GM15510 (cell line): Measurements from ENCODE around the gene NAA10.
A peak's percentile ranks its signal among the peaks of the same experiment; 100 is the strongest.

Experiments used
- POLR2A ChIP-seq: IDR thresholded peaks from 3 replicates; pipeline ENCODE4 v1.6.1; 2011; ENCODE audit warnings: borderline replicate concordance; ENCODE audit not compliant: insufficient read length; ENCODE audit errors: extremely low read depth

The NAA10 gene

GRCh38 chrX:153934762-153935325 lies at the start of gene NAA10:
Gene NAA10, minus strand, starts transcription at chrX:153935037. Its CDS starts 133 bp downstream, at chrX:153934904.
- peak; percentile 57 for TF ChIP-seq POLR2A

- TF ChIP-seq POLR2A = no peak
Measured at GRCh38 chrX:153983321-153983801, 48.5 kb upstream of the NAA10 start.

- no peak for TF ChIP-seq POLR2A
Measured at GRCh38 chrX:153981771-153982533, 47.1 kb upstream of the NAA10 start.

- TF ChIP-seq POLR2A = no peak
Measured at GRCh38 chrX:153981231-153981630, 46.4 kb upstream of the NAA10 start.

- TF ChIP-seq POLR2A = no peak
Measured at GRCh38 chrX:153974726-153975286, 40.0 kb upstream of the NAA10 start.

GRCh38 chrX:153974003-153974725 lies 39.3 kb upstream of the NAA10 start:
- TF ChIP-seq POLR2A = no peak

GRCh38 chrX:153973127-153974002 lies 38.5 kb upstream of the NAA10 start:
- no peak for TF ChIP-seq POLR2A

- peak; percentile 56 for TF ChIP-seq POLR2A
Measured at GRCh38 chrX:153972368-153973126, 37.7 kb upstream of the NAA10 start, which contains the start of gene TMEM187. Gene TMEM187, plus strand, starts transcription at chrX:153972754. Its CDS starts 9,309 bp downstream, at chrX:153982063.

- TF ChIP-seq POLR2A = peak; percentile 26
Measured at GRCh38 chrX:153971450-153972367, 36.9 kb upstream of the NAA10 start, which contains the start of gene HCFC1. Gene HCFC1, minus strand, starts transcription at chrX:153971818. Its CDS starts 978 bp downstream, at chrX:153970840.

- peak; percentile 32 for TF ChIP-seq POLR2A
Measured at GRCh38 chrX:153971124-153971449, 36.2 kb upstream of the NAA10 start.

GRCh38 chrX:153970357-153971123 lies 35.7 kb upstream of the NAA10 start:
- no peak for TF ChIP-seq POLR2A
